ENCODE measurements around the gene ANKDD1B. TPM values are rescaled to one million over a fixed set of nuclear protein-coding genes. Genes with fewer than 3 reads are reported as not detected.
"Not testable (repeated sequence)": the region's sequence is repeated elsewhere in the genome, so short reads cannot be mapped to it uniquely, and the experiment has no call there.

Gene ANKDD1B
- 1 to 10 TPM in 1 of 7 donors, under 1 TPM in 6; 0.34 to 1.4 (median 0.43) TPM for total RNA-seq
- polyA plus RNA-seq = under 1 TPM; 0.20 to 0.77 (median 0.29) TPM
- long read RNA-seq, donor 1 = 0 reads
- long read RNA-seq, donor 2 = 0 reads

DNA sequence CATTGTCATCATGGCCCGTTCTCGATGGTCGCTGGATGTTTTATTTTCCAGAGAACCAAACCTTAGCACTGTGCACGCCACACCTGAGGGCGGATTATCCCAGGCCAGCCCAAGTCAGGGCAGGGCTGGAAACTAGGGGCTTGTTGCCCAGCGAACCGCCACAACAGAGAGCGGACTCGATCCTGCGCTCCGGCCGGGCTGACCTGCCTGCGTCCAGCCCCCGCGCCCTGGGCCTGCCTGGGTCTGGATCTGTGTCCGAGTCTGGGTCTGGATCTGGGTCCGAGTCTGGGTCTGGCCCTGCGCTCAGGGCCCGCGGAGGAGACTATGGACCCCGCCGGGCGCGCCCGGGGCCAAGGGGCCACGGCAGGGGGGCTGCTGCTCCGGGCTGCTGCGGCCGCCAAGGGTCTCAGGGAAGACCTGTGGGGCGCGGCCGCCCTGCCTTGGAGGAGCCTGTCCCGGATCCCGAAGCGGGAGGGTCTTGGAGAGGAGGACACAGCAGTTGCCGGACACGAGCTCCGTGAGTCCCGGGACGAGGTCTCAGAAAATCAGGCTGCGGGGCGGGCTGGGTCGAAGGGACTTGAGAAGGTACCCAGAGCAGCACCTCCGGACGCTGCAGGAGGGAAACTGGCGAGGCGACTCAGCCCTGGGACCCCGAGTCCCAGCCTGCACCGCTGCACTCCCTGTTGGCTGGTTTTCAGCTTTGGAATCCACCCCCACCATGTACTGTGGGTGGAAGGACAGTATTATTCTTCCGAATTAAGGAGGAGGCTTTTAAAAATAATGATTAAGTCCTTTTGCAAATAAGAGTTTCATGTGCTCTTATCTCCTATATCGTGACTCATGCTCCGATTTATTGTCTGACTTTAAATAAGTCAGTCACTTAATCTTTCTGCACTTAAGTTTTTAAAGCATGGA lies at the start of gene ANKDD1B:
Gene ANKDD1B, plus strand, starts transcription at position 143 of the 915 bp plus-strand sequence. Its CDS starts 182 bp downstream, at position 325.
- Histone ChIP-seq H3K4me1 (peaks cover 0 to 34% (median 14%) of the 10 kb centered on the region in 6 donors), H3K27me3 (replicated peaks in 1 of 7) (peaks cover 0 to 21% (median 8%) of the 10 kb centered on the region in 7 donors), H3K36me3 (no peaks in the 10 kb centered on the region), H3K9me3 (no peaks in the 10 kb centered on the region), H3K4me3 (peak within 1 kb of the TSS; percentile 8 to 62 (median 28)), H3K27ac (peak within 1 kb of the TSS in 1 of 8 donors; percentile 7)
- TF ChIP-seq POLR2AphosphoS5 (IDR thresholded peaks at IDR 0.05) = peak in 1 of 3 donors; percentile 62
- TF ChIP-seq, protein P1, sequence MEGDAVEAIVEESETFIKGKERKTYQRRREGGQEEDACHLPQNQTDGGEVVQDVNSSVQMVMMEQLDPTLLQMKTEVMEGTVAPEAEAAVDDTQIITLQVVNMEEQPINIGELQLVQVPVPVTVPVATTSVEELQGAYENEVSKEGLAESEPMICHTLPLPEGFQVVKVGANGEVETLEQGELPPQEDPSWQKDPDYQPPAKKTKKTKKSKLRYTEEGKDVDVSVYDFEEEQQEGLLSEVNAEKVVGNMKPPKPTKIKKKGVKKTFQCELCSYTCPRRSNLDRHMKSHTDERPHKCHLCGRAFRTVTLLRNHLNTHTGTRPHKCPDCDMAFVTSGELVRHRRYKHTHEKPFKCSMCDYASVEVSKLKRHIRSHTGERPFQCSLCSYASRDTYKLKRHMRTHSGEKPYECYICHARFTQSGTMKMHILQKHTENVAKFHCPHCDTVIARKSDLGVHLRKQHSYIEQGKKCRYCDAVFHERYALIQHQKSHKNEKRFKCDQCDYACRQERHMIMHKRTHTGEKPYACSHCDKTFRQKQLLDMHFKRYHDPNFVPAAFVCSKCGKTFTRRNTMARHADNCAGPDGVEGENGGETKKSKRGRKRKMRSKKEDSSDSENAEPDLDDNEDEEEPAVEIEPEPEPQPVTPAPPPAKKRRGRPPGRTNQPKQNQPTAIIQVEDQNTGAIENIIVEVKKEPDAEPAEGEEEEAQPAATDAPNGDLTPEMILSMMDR (IDR thresholded peaks at IDR 0.05 in 8 of 11, conservative IDR thresholded peaks at IDR 0.05 in 3 of 11) = no peak
- intact Hi-C loops (cut with DNase I; ENCODE audit: low total_unique reads) = no loop called here
- DNase-seq = peak; percentile 78
- 4 to 8% (median 5%) methylated on average over 38 to 52 of the region's 52 CpGs for WGBS, 5 donors

DNA sequence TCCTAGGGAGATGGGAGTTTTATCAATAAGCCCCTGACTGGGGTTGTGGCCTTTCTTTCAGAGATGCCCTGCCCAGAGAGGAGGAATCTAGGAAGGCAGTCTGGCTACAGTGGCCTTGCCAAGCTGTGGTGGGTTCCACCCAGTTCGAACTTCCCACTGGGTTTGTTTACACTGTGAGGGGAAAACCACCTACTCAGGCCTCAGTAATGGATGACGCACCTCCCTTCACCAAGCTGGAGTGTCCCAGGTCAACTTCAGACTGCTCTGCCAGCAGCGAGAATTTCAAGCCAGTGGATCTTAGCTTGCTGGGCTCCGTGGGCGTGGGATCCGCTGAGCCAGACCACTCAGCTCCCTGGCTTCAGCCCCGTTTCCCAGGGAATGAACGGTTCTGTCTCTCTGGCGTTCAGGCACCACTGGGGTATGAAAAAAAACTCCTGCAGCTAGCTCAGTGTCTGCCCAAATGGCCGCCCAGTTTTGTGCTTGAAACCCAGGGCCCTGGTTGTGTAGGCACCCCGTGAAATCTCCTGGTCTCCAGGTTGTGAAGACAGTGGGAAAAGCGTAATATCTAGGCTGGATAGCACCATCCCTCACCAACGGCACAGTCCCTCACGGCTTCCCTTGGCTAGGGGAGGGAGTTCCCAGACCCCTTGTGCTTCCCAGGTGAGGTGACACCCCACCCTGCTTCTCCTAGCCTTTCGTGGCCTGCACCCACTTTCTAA lies 45.1 kb upstream of the ANKDD1B start:
- intact Hi-C loops (cut with DNase I; ENCODE audit: low total_unique reads); DNase-seq; H3K27me3 ChIP-seq (replicated peaks in 1 of 7); H3K4me3 ChIP-seq: not testable (repeated sequence)
- Histone ChIP-seq H3K9me3 (peaks cover 0 to 32% (median 27%) of the 10 kb centered on the region in 8 donors), H3K36me3 (peaks cover 0 to 23% (median 5%) of the 10 kb centered on the region in 6 donors), H3K27ac (peak overlapping the region in 5 of 8 donors; percentile 28 to 66 (median 31)), H3K4me1 (peaks cover 10 to 36% (median 23%) of the 10 kb centered on the region in 6 donors)
- WGBS, 5 donors = 89 to 91% (median 89%) methylated on average over 13 to 15 of the region's 15 CpGs

DNA sequence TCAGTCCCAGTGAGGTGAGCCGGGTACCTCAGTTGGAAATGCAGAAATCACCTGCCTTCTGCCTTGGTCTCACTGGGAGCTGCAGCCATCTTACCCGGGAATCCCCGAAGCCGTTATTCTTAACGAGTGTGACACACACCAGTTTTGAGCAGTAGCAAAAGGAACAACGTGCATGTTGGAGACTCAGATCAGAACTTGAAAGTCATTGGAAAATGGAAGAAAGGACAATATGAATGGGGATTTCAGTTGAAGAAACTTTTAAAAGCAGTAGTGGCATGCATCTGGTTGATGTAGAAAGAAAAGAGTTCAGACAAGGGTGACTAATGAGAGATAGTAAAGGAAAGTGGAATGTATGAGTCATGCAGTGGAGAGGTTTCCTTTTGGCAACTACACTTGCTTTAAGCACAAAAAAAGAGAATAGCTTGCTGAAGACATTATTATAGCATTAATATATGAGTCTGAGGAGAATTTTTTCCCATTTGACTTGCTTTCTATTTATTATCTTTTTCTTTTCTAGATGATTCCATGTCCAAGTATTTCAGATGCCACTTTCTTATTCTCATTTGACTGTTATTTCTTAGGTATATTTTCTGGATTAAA lies 44.4 kb upstream of the ANKDD1B start:
- DNase-seq = no peak
- H3K4me1 ChIP-seq = peaks cover 10 to 39% (median 26%) of the 10 kb centered on the region in 6 donors
- no peaks in the 10 kb centered on the region for H3K27me3 ChIP-seq (replicated peaks in 1 of 7)
- TF ChIP-seq, protein P1 (IDR thresholded peaks at IDR 0.05 in 8 of 11, conservative IDR thresholded peaks at IDR 0.05 in 3 of 11) = no peak
- no peak overlapping the region for H3K4me3 ChIP-seq
- intact Hi-C loops (cut with DNase I; ENCODE audit: low total_unique reads) = no loop called here
- H3K9me3 ChIP-seq = peaks cover 0 to 29% (median 26%) of the 10 kb centered on the region in 8 donors
- H3K36me3 ChIP-seq = peaks cover 0 to 23% (median 5%) of the 10 kb centered on the region in 6 donors
- WGBS, 5 donors = 30 to 63% (median 52%) methylated on average over 6 of the region's 6 CpGs
- peak overlapping the region in 5 of 8 donors; percentile 28 to 66 (median 31) for H3K27ac ChIP-seq

DNA sequence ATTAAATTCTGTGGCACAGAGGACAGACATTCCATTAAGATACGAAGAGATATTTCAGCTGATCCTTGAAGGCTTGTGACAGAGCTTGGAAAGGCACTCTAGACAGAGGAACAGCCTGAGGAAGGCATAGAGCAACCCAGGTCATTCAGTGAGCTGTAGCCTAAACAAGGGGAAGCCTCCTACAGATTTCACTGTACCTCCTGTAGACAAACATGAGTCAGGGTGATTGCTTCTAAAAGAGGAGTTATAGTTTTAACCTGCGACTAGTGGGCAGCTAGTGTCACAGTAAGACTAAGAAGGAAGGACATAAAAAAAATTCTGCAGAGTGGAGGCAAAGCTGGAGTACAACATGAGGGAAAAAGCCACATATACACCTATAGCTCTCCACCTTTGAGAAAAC lies 43.5 kb upstream of the ANKDD1B start:
- peak overlapping the region in 1 of 8 donors; percentile 8 for H3K27ac ChIP-seq
- TF ChIP-seq POLR2A (IDR thresholded peaks at IDR 0.05) = no peak
- TF ChIP-seq POLR2AphosphoS5 (IDR thresholded peaks at IDR 0.05) = no peak
- TF ChIP-seq, protein P1 (IDR thresholded peaks at IDR 0.05 in 8 of 11, conservative IDR thresholded peaks at IDR 0.05 in 3 of 11) = no peak
- intact Hi-C loops (cut with DNase I; ENCODE audit: low total_unique reads) = no loop called here

More for the DNA sequence above, 43.5 kb upstream of the ANKDD1B start:
- peaks cover 10 to 39% (median 26%) of the 10 kb centered on the region in 6 donors for H3K4me1 ChIP-seq
- H3K36me3 ChIP-seq = peaks cover 0 to 26% (median 5%) of the 10 kb centered on the region in 6 donors
- 51 to 67% (median 55%) methylated on average over 2 of the region's 2 CpGs for WGBS, 5 donors
- no peak for DNase-seq
- H3K4me3 ChIP-seq = no peak overlapping the region
- peaks cover 0 to 21% (median 19%) of the 10 kb centered on the region in 8 donors for H3K9me3 ChIP-seq
- no peaks in the 10 kb centered on the region for H3K27me3 ChIP-seq (replicated peaks in 1 of 7)
